GM19193 (cell line): ENCODE measurements around the gene AGBL1.

Experiments used
- POLR2A ChIP-seq: IDR thresholded peaks from 4 replicates; pipeline ENCODE4 v1.6.1; 2011; ENCODE audit not compliant: insufficient read depth, insufficient read length; ENCODE audit errors: extremely low read depth

Gene AGBL1

DNA sequence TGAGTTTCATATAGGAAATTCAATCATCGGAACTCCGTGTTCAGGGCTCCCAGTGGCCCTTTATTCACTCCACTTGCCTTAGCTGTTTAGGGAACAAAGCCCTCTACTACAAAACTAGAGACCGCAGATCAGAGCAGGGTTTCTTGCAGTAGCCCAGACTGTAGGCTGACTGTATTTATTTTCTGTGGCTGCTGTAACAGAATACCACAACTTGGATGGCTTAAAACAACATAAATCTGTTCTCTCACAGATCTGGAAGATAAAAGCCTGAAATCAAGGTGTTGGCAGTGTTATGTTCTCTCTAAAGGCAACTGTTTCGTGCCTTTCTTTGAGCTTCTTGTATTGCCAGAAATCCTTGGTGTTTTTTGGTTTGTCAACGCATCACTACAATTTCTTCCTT lies 479.0 kb downstream of the AGBL1 start:
- TF ChIP-seq POLR2A = no peak

DNA sequence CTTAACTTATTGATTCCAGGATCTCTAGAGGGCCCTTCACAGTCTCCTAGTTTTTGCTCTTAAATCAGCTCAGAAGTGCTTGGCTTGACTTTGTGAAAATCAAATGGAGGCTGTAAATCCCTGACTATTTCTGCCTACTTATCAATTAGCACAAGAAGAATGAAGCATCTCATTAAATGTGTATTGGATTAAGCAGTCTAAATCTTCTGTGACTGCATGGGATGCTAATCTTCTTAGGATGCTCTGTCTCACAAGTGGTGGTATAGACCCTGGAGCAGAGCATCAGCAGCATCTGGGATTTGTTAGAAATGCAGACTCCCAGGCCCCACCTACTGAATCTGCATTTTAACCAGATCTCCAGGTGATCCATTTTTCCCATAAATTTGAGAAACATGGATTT lies 488.7 kb downstream of the AGBL1 start:
- no peak for TF ChIP-seq POLR2A

DNA sequence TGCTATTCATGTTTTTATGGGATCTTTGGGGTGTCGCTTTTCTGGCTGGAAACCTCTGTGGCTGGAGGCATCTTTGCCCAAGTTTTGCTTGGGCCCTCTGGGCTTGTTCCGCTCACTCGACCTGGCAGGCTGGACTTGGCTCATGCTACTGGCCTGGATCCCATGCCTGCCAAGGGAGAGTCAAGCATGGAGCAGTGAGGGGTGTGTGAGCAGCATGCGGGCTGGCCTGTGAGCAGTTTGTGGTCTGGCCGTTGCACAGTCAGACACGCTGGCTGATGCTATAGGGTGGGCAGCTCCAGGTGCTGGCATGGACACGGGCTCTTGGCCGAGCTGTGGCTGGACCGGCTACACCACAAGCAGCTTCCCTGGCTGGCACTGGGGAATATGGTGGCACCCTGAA lies 491.1 kb downstream of the AGBL1 start:
- TF ChIP-seq POLR2A = no peak

DNA sequence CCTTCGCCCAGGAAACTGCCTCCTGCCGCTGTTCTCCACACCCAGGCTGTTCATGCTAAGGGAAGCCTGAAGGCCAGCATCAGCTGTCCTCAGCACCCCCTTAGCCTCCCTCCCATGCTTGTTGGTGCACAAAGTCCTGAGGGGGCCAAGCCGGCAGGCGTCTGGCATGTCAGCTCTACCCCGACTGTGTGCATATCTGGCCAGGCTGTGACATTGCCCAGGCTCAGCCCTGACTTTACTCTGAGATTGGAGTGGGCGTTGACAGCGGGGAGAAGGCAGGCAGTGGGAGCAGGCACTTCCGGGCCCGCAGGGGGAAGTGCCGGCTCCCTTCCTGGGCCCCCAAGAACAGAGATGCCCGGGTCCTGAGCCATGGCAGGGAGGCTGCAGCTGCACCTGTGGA lies 492.2 kb downstream of the AGBL1 start:
- TF ChIP-seq POLR2A = no peak

DNA sequence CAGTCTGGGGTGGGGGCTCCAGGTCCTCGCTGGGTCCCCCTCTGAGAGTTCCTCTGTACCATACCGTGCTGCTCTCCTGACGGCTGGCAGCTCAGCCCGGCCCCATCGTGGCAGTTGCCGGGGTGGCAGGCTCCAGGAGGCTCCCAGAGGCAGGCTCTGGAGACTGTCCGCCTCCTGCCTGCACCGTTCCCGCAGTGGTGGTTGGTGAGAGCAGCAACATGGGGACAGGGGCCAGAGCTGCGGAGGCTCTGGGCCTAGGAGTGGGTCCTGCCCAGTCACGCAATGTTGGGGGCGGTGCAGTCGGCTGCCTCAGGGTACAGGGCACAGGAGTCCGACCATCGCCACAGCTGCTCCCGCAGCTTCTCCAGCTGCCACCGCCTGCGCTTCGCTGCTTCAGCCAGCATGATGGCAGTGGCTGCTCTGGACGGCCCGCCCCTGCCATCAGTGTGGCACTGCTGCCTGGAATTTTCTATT lies 492.7 kb downstream of the AGBL1 start:
- TF ChIP-seq POLR2A = no peak

DNA sequence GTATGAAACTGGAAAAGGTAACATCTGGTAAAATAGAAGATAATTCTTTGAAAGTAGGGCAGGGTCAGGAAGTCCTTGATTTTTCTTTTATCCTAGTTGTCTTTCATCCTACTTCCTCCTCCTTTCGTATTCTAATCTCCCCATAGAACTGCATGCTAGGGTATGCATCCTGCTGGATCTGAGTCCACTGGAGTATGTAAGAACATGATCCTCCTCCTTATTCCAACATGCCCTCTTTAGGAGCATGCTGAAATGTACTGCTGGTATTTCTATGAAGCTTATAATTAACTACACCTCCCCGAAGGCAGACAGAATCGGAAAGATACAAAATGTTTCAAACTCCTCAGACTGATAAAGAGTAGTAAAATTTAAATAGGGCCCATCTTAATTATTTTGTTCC lies 493.8 kb downstream of the AGBL1 start:
- TF ChIP-seq POLR2A = no peak

DNA sequence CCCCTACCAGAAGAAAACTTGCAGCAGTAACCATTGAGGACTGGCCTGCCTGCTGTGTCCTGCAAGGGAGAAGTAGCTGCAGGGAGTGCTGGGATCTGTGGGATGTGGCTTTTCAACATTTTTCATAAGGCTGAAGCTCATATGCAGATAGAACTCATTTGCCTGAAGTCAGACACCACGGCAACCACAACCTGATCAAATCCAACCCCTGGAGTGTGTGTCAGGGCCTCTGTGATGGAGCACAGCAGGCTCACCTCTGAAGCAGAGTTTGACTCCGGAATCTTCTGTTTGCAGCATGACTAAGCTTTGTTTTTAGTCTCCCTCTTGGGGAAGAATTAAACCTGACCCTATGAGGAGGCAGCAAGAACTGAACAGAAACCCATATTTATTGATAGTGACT lies 508.7 kb downstream of the AGBL1 start:
- no peak for TF ChIP-seq POLR2A

DNA sequence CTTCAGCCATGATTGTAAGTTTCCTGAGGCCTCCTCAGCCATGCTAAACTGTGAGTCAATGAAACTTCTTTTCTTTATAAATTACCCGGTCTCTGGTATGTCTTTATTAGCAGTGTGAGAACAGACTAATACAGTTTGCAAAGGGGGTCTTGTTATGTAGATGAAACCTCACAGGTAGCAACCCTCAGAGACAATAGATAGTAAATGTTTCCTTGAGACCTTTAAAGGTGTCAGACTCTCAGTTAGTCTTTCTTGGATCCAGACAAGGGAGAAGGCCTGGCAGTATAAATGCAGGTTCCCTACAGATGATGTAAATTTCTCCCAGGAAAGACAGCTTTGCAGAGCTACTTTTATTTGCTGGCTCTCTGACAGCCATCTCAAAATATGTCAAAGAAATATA lies 510.8 kb downstream of the AGBL1 start:
- no peak for TF ChIP-seq POLR2A

DNA sequence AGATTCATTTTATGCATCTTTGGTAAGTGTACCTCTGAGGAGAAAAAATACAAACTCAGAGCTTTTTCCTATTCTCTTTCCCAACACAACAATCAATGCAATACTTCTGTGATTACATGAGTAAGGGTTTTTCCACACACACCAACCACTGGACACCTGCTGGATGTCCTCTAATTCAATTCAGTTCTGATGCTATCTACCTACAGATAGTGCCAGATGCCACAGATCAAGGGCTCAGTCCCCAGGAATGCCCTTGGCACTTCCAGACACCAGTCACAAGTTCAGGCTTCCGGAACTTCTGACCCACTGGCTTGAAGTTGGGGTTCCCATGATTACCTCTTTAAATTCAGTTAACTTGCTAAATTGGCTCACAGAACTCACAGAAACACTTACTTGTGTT lies 511.5 kb downstream of the AGBL1 start:
- TF ChIP-seq POLR2A = no peak

DNA sequence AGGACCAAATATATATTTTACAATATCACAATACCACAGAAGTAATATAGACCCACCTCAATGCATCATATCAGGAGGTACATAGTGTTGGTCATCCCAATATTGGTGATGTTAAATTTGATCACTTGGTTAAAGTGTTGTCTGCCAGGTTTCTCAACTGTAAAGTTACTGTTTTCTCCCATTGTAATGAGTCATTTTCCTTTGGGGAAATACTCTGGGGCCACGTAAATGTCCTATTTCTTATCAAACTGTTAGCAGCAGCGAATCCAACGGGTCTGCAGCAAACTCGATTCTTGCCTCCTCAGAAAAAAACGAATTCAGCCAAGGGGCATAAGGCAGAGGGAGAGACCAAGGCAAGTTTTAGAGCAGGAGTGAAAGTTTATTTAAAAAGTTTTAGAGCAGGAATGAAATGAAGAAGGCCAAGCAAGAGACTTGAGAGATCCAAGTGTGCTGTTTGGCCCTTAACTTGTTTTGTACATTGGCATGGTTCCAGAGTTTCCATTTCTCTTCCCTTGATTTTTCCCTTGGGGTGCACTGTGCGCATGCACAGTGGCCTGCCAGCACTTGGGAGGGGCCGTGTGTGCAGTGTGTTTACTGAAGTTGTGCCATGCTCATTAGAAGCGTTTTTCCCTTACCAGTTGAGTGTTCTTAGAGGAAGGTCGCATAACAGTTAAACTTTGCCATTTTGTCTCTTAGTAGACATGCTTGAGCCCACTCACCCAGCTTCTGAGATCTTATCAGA lies 512.5 kb downstream of the AGBL1 start:
- no peak for TF ChIP-seq POLR2A

DNA sequence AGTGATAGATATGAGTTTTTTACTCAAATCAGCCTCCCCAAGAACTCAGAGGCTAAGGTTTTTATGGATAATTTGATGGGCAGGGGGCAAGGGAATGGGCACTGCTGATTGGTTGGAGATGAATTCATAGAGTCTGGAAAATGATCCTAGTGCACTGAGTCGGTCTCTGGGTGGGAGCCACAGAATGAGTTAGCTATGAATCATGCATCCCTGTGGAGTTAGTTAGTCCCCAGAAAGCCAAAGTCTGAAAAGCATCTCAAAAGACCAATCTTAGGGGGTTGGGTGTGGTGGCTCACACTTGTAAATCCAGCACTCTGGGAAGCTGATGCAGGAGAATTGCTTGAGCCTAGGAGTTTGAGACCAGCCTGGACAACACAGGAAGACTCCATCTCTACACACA lies 516.1 kb downstream of the AGBL1 start:
- TF ChIP-seq POLR2A = no peak

DNA sequence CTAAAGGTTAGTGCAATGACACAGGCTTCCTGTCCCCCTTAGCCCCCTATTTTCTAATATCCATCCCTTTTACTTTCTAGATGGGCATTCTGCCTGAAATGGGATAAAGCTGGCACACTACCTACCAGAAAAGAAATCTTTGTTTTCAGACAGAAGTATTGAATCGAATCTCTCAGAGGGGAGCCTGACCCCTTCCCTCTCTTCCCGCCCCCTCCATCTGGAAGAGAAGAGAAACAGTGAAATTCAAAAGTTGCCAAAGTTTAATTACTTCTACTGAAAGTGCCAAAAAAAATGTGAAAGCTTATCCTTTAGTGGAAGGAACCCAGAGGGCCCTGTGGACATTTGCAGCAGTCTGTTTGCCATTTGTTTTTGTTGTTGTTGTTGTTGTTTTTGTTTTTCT lies 523.8 kb downstream of the AGBL1 start:
- TF ChIP-seq POLR2A = no peak

DNA sequence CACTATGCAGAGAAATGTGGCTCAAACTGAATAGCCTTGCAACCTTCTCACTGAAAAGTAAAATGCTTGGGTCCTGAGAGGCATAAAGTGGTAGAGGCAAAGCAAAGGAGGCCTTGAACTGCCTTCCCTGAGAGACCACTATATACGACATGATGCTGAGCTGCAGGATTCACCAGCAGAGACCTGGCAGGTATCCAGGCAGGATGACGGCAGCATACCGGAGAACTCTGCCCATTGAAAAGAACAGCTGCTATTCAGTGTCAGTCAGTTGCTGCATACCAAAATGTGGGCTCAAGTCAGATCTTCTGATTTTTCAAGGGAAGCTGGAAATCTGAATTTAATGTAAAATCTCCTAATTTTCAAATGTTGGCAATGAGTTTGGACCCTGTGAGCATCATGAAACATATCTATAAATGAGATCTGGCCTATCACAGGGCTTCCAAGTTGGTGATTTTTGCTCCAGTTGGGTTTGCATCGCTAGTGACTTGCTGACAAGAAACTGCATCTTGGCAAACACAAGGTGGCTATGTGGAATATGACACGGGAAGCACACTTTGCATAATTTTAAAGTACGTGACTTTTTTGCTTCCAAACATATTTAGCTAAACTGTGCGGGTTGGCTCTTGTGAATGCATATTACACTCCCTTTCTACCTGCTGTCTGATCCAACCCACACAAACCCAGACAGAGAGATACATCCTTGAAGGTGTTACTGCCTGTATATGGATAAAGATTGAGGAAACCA lies 529.0 kb downstream of the AGBL1 start:
- no peak for TF ChIP-seq POLR2A

DNA sequence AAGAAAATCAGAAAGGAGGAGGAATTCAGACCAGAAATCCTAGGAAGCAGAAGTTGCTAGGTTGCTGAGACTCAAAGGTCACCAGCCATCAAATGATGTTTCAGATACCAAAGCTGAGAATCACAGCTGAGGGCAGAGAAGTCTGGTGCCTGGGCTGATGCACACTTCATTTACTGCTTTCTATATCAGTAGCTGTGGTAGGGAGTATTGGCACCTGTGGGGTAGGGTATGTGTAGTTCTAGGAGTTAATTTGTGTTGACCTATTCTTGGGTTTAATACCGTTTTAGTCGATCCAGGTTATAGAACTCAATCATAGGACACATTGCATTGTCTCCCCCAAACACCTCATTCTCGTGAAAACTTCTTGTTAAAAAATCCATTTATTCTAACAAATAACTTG lies 529.6 kb downstream of the AGBL1 start:
- no peak for TF ChIP-seq POLR2A

DNA sequence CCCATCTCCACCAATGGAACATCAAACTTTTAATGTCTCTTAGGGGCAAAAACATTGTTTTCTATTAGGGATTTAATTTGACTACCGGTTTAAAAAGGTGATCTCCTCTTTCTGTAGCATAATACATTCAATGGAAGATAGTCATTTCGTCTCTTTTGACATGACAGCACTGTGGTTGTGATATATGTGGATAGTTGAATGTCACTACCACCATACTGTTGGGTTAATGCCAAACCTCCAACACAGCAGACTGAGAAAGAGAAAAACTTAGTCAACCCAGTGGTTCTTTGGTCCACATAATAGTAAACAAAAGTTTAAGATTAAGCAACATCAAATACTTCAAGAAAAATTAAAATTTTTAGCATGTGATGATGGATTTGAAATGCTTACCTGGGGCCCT lies 530.4 kb downstream of the AGBL1 start:
- TF ChIP-seq POLR2A = no peak

DNA sequence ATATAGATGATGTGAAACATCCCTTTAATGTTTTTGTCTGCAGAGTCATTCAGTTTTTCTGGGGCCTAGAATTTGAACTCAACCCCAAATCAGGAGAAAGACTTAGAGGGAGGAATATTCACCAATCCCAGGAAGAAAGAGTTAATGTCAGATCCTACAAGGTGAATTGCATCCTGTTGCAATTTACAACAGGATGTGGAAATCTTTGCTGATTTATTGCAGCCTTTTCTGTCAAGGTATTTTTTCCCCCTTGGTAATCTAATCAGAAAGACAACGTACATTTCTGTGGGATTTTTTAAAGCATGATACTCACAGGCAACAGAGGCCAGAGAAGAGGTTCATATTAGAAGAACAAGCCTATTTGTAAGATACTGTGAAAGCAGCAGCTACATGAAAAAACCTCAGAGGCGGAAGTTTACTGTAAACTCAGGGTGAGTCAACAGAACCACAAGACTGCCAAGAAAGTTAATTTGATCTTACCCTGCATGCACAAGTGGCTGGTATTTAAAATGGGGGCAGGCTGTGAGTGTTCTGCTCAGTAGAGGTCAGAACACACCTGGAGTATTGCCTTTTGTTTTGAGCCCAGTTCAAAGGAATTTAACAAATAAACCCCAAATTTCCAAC lies 531.9 kb downstream of the AGBL1 start:
- TF ChIP-seq POLR2A = no peak
